Medulla oblongata (tissue), 1 donor: ENCODE results near the gene SLC26A8.
"Not testable (repeated sequence)": the region's sequence is repeated elsewhere in the genome, so short reads cannot be mapped to it uniquely, and the experiment has no call there.

Experiments
- DNase-seq: peaks from one replicate; pipeline ENCODE4 v3.0.0-alpha.2; 2015; ENCODE audit errors: extremely low spot score

The SLC26A8 gene

DNA sequence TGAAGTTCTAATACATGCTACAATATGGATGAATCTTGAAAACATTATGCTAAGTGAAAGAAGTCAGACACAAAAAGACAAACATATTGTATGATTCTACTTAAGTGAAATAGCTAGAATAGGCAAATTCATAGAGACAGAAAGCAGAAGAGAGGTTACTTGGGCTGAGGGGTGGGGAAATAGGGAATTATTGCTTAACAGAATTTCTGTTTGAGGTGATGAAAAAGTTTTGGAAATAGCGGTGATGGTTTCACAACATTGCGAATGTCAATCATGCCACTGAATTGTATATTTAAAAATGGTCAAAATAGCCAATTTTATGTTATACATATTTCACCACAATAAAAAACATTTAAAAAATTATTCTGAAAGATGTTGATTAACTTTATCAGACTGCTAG lies 6.1 kb downstream of the SLC26A8 start:
- DNase-seq = no peak

DNA sequence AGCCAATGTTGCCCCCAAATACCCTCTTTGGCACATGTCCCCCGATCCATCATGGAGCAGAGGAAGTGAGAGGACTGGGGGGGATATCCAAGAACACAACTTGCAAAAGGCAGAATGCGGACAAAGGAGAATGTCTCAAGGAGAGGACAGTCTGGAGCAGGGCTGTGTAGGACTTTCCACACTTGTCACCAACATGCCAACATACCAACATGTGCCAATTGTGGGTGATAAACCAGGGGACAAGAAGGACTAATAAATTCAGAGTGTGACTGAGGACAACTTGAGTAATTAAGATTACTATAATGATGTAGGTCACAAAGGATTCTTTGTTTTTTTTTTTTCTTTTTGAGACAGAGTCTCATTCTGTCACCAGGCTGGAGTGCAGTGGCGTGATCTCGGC lies 8.8 kb downstream of the SLC26A8 start:
- no peak for DNase-seq

DNA sequence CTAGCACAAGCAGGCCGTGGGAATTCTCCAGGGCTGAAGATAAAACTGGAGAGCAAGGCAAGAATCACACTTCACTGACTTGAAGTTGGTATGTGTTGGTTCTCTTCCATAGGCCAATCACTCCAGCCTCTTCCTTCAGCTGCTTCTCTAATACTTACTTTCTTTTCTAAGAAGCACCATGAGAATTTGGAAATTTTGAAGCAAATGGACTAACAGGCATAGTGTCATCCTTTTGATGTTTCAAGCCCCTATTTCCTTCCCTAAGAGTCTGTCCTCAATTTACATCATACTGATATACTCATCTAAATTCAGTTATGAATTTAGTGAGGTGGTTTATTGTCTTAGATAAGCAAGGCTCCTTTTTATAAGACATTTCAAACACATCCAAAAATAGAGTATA lies 24.0 kb downstream of the SLC26A8 start:
- DNase-seq = no peak

DNA sequence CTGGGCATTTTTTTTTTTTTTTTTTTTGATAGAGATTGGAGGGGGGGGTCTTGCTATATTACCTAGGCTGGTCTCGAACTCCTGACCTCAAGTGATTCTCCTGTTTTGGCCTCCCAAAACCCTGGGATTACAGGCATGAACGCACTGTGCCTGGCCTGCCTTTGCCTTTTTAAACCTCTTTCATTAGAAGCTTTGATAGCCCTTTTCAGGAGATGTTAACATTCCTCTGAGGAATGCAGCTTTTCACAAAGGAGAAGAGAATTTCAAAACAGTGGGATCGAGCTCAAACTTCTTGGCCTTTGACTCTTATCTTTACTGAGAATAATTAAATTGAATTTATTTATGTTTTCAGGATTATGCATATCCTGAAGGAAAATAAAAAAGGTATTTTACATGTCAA lies 31.3 kb downstream of the SLC26A8 start:
- DNase-seq = no peak

DNA sequence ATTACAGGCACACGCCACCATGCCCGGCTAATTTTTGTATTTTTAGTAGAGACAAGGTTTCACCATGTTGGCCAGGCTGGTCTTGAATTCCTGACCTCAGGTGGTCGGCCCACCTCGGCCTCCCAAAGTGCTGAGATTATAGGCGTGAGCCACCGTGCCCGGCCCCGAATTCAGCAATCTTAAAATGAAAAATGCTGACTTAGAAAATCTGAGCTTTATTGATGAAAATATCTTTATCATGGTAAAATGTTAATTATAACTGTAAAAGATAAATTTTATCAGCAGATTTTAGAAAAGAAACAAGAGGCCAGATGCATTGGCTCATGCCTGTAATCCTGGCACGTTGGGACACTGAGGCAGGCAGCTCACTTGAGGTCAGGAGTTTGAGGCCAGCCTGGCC lies 36.4 kb downstream of the SLC26A8 start:
- not testable (repeated sequence) for DNase-seq

DNA sequence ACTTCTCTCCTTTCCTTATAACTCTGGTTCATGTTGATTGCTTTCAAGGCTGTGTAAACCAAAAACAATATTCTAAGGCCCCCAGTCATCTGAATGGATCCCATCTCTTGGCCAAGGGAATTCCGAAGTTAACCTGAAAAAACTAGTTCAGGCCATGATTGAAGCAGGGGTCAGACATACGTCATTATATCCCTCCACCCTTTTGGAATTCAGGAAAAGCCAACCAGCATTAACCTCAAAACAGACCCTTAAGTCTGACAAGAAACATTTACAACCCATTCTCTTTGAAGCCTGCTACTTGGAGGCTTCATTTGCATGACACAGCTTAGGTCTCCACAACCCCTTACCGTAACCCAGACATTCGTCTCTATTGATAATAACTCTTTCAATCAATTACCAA lies 39.7 kb downstream of the SLC26A8 start:
- DNase-seq = no peak

DNA sequence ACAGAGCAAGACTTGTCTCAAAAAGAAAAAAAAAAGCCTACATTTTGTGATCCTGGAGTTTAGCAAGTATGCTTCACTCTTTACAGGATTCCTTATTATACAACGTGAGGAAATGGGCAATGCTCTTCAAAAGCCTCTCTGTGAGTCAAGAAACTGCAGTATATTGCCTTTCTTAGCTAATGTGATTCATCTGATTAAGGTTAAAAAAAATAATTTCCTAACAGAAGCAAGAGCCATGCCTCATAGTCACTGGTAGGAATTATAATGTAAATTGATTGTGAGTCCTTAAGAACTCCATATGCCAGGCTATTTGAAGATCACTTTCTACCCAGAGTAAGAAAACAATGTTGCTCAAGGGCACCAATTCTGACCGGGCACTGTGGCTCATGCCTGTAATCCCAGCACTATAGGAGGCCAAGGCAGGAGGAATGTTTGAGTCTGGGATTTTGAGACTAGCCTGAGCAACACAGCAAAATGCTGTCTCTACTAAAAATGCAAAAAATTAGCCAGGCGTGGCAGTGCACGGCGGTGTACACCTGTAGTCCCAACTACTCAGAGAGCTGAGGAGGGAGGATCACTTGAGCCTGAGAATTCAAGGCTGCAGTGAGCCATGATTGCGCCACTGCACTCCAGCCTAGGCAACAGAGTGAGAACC lies 43.3 kb downstream of the SLC26A8 start:
- no peak for DNase-seq

DNA sequence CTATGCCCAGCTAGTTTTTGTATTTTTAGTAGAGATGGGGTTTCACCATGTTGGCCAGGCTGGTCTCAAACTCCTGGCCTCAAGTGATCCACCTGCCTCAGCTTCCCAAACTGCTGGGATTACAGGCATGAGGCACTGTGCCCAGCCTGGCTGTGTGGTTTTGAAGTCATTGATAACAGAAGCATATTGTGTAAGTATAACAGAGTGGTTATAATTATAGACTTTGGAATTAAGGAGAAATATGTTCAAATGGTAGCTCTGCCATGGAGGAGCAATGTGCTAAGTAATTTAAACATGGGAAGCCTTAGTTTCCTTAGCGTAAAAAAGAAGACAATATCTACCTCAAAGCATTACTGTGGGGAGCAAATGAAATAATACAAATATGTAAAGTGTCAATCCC lies 44.3 kb downstream of the SLC26A8 start:
- DNase-seq = not testable (repeated sequence)

DNA sequence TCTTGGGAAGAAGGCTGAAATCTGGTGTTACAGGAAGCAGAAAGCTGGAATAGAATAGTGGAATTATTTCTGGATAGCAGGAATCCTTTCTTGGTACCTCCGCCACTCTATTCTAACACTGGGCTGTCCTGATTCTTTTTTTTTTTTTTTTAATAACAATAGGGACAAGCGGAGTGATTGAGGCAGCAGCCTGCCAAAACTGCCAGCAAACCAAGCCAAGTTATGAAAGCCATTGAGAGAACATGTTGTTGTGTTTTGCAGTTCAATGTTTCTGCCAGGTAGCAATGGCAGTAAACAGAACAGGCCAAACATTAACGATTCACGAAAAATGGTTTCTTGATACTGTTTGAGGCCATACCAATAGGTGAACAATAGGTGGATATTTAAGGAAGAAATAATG lies 47.1 kb downstream of the SLC26A8 start:
- DNase-seq = no peak

DNA sequence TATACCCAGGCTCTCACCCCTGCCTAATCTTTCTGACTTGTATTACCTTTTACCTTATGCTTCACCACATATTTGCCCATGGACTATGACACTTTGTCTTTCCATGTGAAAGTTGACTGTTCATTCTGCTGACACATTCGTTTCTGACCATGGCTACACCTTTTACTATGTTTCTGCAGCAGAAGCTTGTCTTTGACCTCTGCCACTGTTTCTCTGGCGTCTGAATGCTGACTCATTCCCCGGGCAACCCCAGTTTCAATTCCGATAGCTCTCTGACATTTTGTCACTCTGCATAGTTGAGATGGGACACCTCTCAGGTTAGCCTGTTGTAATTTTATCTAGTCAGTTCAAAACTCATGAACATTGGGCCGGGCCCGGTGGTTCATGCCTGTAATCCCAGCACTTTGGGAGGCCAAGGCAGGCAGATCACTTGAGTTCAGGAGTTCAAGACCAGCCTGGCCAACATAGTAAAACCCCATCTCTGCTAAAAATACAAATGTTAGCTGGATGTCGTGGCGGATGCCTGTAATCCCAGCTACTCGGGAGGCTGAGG lies 50.7 kb downstream of the SLC26A8 start:
- DNase-seq = no peak

DNA sequence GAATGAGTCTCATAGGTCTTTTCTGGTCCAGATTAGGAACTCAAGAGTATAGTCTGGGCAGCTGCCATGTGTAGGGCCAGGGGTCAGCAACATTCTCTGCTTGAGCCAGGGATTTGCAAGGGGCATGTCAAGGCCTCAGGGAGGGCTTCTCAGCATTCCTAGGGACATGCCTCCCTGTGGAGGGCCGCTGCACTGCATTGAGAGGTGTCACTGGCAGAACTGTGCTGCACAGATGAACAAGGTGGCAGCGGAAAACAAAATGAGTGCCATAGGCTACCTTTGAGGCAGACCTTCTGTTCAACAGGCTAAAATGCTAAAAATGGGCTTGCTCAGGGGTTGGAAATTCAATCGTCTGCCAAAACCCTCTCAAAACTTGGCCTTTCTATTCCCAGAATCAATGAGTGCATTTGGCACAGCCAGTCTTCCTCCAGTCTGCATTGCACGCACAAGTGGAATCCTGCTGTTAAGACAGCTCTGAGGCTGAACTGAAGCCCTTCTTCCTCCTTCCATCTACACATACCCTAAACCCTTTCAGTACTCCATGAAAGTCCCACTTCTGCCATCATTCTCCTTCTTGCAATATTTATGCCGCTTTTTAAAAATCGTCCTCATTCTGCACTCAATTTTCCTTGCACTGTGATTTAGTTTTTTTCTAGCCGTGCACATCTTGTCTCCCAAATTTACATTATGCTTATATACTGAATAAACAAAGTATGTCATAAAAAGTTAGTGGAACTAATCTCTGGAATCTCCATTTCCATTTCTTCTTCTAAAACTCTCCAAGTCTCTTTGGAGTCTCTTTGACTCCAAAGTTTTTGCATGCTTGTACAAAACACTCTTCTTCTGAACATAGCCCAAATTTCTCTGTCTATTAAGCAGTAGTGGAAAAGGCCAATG lies 51.7 kb downstream of the SLC26A8 start:
- DNase-seq = no peak

DNA sequence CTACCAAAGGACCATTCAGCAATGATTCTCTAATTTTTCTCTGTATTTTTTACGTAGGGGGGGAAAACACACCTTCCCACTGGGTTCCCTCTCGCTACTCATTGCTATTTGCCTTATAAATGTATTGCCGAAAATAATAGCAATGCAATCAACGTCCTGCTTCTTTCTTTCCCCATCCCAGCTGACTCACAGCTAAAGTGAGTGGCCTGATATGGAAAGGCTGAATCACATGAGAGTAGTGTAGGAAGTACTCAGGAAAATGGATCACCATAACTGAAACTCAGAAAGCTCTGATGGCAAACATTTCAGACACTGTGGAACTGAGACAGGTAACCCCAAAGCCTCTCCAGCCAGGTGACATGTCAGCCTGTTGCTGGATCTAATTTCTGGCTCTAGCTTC lies 54.3 kb downstream of the SLC26A8 start:
- DNase-seq = no peak

DNA sequence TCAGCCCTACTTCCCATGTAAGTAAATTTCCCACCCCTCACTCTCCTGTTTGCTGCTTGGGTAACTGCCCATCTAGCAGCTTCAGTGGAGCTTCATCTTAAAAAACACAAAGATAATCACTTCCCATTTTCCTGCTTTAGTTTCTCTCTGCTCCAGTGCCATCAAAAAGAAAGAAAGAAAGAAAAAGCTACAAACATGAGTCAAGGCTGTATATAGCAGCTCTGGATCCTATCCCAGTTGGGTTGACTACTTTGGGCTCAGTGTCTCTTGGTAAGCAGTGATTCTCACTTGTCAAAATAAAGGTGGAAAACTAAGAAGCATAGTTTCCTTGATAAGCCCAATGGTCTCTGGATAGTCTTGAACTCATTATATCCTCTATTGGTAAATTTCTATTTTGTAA lies 54.8 kb downstream of the SLC26A8 start:
- DNase-seq = no peak

DNA sequence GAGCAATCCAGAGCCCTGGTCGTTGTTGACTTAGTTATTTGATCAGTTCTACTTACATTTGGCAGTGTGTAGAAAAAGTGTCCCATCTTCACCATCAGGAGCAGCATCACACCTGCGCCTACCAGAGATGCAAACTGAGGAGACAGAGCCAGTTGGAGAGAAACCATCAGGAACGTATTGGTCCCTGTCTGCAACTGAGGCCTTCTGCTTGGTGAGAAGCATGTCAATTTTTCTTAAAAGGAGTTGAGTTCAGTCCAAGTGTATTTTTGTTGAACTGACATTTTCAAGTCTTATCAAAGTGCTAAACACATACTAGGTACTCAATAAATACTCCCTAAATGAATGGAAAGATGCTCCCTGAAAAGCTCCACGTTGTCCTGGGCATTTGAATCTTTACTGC lies 55.6 kb downstream of the SLC26A8 start:
- no peak for DNase-seq

DNA sequence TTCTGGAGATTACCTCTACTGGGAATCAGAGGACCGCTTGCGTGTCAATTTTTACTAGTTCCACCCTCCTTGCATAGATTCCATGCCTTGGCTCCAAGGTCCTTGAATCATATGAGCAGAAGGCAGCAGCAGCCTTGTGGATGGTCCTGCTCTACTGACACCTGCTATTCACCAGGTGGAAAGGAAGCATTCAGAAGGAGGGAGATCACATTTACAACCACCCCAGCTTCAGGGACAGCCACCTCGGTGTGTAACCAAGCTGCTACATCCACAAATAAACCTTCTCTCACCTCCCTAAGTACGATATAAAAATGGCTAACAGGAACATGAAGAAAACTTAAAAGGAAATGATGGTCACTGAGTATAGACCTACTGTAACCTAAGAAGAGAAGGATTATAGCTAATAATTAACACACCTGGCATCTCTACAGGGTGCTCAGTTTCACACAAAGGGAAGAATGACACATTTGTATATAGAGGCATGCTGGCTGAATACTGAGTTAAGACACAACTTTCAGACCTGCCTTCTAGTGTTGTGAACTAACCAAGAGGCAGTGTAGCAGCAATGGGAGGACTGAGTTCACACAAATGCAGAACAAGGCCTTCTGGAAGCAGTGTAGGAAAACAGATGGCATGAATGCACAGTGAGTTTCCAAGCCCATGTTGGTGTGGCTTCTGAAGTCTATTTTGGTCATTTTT lies 57.2 kb downstream of the SLC26A8 start:
- no peak for DNase-seq

DNA sequence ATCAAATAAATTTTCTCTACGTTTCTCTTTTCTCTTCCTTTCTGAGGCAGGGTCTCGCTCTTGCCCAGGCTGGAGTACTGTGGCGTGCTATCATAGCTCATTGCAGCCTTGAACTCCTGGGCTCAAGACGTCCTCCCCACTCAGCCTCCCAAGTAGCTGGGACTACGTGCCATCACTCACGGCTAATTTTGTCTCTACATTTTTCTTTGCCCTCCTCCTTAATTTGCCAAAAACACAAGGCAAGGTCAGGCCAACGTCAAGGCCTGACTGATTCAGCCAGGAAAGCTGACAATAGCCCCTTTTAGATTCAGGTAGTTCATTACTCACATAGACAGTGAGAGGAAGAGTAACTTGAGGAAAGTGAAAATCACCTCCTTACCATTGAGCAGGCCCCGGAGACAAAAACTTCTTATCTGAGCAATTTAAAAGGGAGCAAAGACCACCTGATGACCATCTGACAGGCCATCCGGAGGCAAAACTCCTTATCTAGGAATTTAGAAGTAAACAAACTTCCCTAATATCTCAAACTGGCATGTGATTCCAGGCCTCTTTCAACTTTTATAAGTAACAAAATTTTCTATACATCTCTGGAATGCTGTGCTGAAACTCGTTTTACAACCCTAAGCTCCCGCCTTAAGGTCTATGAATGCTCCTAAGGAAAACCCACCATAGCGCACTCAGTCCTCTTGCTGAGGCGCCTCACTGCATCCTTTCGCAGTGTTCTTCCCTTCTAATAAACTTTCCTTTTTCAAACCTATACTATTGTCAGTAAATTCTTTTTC lies 61.5 kb downstream of the SLC26A8 start:
- DNase-seq = no peak

DNA sequence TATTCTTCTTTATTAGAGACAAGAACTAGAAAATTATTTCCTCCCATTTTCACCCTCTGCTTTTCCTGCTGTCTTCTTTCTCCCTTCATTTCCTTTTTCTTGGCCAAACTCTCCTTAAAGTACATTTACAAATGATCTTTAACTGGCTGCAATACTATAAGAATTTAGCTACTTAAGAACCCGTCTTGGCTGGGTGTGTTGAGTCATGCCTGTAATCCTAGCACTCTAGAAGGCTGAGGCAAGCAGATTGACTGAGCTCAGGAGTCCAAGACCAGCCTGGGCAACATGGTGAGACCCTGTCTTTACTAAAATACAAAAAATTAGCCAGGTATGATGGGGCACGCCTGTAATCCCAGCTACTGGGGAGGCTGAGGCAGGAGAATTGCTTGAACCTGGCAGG lies 64.3 kb downstream of the SLC26A8 start:
- DNase-seq = no peak

DNA sequence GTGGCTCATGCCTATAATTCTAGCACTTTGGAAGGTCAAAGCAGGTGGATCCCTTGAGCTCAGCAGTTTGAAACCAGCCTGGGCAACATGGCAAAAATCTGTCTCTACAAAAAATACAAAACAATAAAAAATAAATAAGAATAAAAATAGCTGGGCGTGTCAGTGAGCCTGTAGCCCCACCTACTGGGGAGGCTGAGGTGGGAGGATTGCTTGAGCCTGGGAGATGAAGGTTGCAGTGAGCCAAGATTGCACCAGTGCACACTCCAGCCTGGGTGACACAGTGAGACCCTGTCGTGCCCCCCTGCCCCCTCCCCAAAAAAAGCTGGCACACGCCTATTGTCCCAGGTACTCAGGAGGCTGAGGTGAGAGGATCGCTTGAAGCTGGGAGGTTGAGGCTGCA lies 68.5 kb downstream of the SLC26A8 start:
- DNase-seq = no peak

DNA sequence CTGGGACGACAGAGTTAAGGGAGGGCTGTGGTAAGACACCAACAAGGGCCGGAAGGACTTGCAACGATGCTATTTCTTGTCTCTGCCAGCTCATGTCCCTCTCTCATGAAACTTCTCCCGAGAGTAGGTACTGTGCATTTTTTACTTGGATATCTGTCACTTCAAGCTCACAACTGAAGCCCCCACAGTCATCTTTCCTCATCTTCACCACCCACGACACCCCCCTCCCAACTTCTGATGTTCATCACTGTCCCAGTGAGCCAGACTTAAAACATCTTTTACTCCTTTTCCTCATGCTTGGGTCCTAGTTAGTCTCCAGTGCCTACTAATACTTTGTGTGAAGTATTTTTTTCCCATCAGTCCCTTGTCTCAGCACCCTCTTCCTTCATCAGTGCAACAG lies 68.9 kb downstream of the SLC26A8 start:
- DNase-seq = no peak

DNA sequence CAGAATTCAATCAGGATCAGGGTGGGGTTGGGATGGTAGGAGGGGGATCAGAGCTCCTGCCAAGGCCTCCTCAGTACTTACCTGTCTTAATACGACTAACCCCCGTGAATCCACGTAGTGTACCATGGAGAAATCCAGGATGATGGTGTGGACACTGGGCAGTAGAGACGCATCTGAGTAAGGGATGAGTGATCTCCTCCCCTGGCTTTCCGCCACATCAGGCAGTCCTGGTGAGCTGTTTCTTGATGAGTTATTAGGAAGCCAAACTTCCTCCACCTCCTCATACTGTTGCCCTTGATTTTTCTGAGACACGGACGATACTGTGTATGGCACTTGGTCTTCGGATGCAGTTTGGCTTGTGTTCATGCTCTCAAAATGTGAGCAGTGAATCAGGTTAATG lies 69.4 kb downstream of the SLC26A8 start:
- no peak for DNase-seq

DNA sequence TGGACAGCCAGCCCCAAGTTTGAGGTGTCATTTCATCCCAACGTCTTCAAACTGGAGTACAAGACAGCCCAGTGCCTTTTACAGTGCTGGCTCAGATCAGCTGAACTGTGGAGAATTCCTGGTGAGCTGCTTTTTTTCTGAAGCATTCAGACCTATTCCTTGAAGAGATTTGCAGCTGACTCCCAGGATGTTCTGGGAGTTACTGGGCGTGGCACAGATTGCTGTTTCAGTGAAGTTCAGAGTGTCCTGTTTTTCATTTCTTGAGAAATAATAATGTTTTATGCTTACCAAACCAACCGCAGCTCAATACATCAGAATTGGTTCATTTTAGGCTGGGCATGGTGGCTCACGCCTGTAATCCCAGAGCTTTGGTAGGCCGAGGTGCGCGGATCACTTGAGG lies 70.1 kb downstream of the SLC26A8 start:
- DNase-seq = no peak

DNA sequence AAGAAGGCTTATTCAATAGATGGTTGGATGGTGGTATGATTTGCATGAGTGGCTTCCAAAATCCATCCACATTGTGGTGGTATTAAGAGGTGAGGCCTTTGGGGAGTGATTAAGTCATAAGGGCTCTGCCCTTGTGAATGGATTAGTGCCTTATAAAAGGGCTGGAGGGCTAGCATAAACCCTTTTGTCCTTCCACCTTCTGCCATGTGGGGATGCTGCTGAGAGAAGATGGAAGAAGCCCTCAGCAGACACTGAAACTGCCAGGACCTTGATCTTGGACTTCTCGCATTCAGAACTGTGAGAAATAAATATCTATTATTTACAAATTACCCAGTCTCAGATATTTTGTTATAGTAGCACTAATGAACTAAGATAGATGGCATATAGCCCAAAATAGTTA lies 75.7 kb downstream of the SLC26A8 start:
- DNase-seq = no peak
